Measurements from ENCODE around the gene WDR82.

Gene WDR82

GRCh38 chr3:52234516-52235447 lies 43.7 kb downstream of the WDR82 start:
- no peak for TF ChIP-seq CTCF (conservative IDR thresholded peaks at IDR 0.05; ENCODE audit: low read depth, low read length)
- H3K4me3 ChIP-seq (ENCODE audit: low read length) = no peak overlapping the region
- no peak for DNase-seq (ENCODE audit: low read depth)

GRCh38 chr3:52233968-52234367 lies 44.5 kb downstream of the WDR82 start:
- DNase-seq (ENCODE audit: low read depth) = no peak
- H3K4me3 ChIP-seq (ENCODE audit: low read length) = no peak overlapping the region
- TF ChIP-seq CTCF (conservative IDR thresholded peaks at IDR 0.05; ENCODE audit: low read depth, low read length) = no peak

GRCh38 chr3:52233108-52233591 lies 45.3 kb downstream of the WDR82 start:
- no peak overlapping the region for H3K4me3 ChIP-seq (ENCODE audit: low read length)
- no peak for TF ChIP-seq CTCF (conservative IDR thresholded peaks at IDR 0.05; ENCODE audit: low read depth, low read length)
- DNase-seq (ENCODE audit: low read depth) = no peak

- no peak for DNase-seq (ENCODE audit: low read depth)
- no peak for TF ChIP-seq CTCF (conservative IDR thresholded peaks at IDR 0.05; ENCODE audit: low read depth, low read length)
- H3K4me3 ChIP-seq (ENCODE audit: low read length) = no peak overlapping the region
Observed at GRCh38 chr3:52232279-52233107, 46.0 kb downstream of the WDR82 start.

- peak; percentile 89 for TF ChIP-seq CTCF (conservative IDR thresholded peaks at IDR 0.05; ENCODE audit: low read depth, low read length)
- DNase-seq (ENCODE audit: low read depth) = no peak
- H3K4me3 ChIP-seq (ENCODE audit: low read length) = no peak overlapping the region
Observed at GRCh38 chr3:52231502-52232278, 46.8 kb downstream of the WDR82 start.

- TF ChIP-seq CTCF (conservative IDR thresholded peaks at IDR 0.05; ENCODE audit: low read depth, low read length) = no peak
- no peak overlapping the region for H3K4me3 ChIP-seq (ENCODE audit: low read length)
- no peak for DNase-seq (ENCODE audit: low read depth)
Observed at GRCh38 chr3:52230889-52231499, 47.5 kb downstream of the WDR82 start.

Data from retinal pigment epithelial cell (primary cell).